Measurements from ENCODE around the gene RAB34.

The RAB34 gene, protein sequence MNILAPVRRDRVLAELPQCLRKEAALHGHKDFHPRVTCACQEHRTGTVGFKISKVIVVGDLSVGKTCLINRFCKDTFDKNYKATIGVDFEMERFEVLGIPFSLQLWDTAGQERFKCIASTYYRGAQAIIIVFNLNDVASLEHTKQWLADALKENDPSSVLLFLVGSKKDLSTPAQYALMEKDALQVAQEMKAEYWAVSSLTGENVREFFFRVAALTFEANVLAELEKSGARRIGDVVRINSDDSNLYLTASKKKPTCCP

DNA sequence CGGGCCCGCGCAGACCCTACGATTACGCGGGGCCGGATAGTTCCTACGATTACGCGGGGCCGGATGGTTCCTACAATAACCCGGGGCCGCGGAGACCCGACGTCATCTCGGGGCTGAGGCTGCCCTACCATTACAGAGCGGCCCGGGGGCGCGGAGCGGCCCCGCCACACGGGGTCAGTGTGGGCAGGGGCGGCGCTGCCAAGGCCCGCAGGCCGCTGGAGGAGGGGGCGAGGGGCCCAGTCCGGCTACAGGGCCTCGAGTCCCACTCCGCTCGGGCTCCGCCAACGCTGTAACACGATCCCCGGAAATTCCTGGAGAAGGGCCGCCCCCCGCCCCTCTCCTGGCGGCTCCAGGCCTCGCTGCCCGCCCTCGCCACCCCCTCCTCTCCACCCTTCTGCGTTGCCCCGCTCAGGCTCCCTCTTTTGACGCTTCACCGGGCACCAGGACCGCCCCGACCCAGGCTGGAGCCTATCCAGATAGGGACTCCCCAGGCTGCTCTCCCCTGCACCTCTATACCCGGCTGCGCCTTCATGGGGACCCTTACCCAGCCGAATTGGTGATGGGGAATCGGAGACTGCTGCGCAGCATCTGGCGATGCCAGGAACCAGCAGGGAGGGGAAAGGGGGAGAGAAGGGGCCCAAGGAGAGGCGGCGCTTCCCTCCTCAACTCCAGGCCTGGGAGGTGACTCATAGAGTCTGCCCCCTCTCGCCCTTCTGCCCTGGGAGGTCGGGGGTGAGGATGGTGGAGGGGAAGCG, at the start of gene RAB34:
RAB34 (minus strand) TSS at position 291 of the 755 bp plus-strand sequence. CDS start 602 bp downstream, outside the sequence.
- H3K4me3 ChIP-seq (ENCODE audit: low read depth, low read length), result peak within 1 kb of the TSS; percentile 61
- TF ChIP-seq, protein P1, sequence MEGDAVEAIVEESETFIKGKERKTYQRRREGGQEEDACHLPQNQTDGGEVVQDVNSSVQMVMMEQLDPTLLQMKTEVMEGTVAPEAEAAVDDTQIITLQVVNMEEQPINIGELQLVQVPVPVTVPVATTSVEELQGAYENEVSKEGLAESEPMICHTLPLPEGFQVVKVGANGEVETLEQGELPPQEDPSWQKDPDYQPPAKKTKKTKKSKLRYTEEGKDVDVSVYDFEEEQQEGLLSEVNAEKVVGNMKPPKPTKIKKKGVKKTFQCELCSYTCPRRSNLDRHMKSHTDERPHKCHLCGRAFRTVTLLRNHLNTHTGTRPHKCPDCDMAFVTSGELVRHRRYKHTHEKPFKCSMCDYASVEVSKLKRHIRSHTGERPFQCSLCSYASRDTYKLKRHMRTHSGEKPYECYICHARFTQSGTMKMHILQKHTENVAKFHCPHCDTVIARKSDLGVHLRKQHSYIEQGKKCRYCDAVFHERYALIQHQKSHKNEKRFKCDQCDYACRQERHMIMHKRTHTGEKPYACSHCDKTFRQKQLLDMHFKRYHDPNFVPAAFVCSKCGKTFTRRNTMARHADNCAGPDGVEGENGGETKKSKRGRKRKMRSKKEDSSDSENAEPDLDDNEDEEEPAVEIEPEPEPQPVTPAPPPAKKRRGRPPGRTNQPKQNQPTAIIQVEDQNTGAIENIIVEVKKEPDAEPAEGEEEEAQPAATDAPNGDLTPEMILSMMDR (IDR thresholded peaks at IDR 0.05; ENCODE audit: borderline replicate concordance, insufficient read depth, low read depth, low read length), result 0 out of 2 replicates have a peak, but pooled peaks have one; percentile 15

DNA sequence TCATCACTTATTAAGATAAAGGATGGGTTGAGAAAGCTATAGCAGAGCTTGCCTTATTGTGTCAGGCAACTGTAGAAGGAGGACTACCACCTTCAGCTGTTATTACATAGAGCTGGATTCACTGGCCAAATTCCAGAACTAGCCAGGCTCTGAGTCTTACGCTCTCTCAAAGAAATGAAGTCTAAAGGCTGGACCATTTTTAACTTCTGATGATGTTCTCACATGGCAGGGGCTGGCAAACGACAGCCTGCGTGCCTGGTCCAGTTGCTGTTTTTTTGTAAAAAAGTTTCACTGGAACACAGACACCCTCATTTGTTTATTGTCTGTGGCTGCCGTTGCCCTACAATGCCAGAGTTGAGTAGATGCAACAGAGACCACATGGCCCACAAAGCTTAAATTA, 47.4 kb upstream of the RAB34 start:
- TF ChIP-seq, protein P1 (IDR thresholded peaks at IDR 0.05; ENCODE audit: borderline replicate concordance, insufficient read depth, low read depth, low read length), result no peak
- H3K4me3 ChIP-seq (ENCODE audit: low read depth, low read length), result no peak overlapping the region

DNA sequence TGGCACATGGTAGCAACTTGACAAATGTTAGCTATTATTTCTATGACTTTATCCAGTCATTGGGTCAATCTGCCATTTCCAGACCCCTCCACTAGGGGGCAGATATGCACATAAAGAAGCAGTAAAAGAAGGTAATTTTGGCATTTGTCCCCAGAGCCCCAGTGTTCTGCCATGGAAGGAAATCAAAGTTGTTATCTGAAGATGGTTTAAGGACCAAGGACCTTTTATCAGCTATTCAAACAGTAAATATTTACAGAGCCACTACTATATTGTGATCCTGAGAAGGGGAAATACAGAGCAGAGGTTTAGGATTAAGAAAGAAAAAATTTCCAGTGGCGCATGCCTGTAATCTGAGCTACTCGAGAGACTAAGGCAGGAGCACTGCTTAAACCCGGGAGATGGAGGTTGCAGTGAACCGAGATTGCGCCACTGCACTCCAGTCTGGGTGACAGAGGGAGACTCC, 46.2 kb upstream of the RAB34 start:
- no peak overlapping the region for H3K4me3 ChIP-seq (ENCODE audit: low read depth, low read length)
- TF ChIP-seq, protein P1 (IDR thresholded peaks at IDR 0.05; ENCODE audit: borderline replicate concordance, insufficient read depth, low read depth, low read length), result peak; percentile 74

DNA sequence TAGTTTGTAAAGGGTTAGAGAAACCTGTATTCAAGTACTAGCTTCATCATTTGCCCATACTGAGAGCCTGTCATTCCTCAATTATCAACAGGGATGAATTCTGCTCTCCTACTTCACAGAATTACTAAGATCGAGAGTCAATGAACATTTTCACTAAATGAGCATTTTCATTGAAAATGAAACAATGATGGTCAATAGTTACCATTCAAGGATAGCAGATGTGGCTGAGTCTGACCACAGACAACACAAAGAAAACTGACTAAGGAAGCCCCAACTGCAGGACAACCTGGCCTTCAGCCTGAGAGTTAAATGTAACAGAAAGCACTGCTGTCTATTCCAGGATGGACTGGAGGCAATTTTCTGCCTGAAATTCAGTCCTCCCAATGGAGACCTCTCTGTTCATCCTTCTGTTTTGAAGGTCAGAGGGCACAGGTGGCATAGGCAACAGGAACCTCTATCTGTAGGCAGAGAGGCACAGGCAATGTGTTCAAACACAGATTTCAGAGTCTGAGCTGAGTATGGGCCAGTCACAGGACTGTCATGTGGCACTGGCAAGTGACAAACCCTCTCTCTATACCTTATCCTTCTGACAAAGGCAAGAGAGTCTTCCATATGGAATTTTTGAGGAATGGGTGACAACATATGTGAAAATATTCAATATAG, 45.6 kb upstream of the RAB34 start:
- H3K4me3 ChIP-seq (ENCODE audit: low read depth, low read length), result no peak overlapping the region
- TF ChIP-seq, protein P1 (IDR thresholded peaks at IDR 0.05; ENCODE audit: borderline replicate concordance, insufficient read depth, low read depth, low read length), result no peak

DNA sequence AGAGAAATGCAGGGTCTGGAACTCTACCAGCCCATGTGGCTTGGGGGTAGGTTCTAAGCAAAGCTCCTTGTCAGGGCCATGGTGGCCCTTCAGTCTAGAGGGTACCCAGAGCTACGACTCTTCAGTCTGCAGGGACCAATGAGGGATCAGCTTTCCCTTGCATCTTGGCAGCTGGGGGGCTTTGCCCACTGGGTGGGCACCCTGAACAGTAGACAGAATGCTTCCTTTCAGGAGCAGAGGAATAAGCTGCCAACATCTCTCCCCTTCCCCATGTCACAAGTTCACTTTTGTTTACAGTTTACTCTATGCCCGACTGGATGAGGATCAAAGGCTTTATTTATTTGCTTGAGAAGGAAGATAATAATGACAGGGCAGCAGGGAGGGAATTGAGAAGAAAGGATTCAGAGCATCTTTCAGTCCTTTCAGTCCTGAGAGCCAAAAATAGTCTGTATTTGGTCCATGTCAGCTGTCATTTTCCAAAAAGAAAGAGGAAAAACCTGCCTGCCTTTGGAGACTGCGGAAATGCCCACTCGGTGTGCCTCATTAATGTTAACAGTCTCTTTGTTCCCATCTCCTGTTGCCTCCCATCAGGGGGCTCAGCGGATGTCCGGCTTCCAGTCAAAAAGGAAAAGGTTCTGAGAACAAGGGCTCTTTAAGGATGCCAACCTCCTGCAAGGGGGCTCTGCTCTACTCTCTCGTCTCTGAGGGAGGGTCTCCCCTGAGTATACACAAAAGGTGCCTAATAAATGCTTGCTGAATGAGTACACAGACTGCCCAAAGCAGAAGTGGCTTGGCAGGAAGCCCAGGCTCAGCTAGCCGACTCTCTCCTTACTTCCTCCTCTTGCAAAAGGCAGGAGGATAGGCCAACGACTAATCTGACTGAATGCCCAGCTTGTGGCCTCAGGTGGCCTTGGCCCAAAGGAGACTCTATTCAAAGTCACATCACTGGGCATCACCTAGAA, 43.2 kb upstream of the RAB34 start:
- H3K4me3 ChIP-seq (ENCODE audit: low read depth, low read length), result no peak overlapping the region
- TF ChIP-seq, protein P1 (IDR thresholded peaks at IDR 0.05; ENCODE audit: borderline replicate concordance, insufficient read depth, low read depth, low read length), result no peak

DNA sequence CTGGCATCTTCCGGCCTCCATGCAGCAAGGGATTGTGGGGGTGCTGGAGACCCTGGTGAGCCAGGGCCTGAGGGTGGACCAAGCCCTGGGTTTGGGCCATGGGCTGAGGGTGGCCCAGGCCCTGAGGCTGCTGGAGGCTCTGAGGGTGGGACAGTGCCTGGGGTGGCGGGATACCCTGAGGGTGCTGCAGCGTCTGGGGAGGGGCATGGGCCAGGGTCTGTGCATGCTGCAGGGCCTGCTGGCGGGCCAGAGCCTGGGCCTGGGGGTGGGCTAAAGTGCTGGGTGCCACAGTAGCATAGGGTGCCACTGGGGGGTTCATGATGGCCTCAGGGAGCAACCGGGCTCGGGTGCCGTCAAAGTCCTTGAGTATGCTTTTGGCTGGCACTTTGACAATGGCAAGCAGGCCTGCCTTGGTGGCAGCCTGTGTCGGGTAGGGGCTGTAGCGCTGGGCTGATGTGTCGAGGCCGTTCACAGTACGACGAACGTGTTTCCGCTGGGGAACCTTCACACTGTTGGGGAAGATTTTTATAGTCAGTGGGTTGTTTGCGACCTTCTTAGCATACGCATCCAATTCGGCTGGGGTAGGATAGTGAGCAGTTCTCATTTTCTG, 41.7 kb upstream of the RAB34 start:
- TF ChIP-seq, protein P1 (IDR thresholded peaks at IDR 0.05; ENCODE audit: borderline replicate concordance, insufficient read depth, low read depth, low read length), result no peak
- H3K4me3 ChIP-seq (ENCODE audit: low read depth, low read length), result no peak overlapping the region
